Measurements from ENCODE around the gene CDH12. TPM values are rescaled to one million over a fixed set of nuclear protein-coding genes. Genes with fewer than 3 reads are reported as not detected.

Gene CDH12
- total RNA-seq, 1 donor from 2014 or later: 0.38 TPM

- Histone ChIP-seq H3K4me3 (no peak overlapping the region), H3K36me3 (no peaks in the 10 kb centered on the region), H3K27me3 (ENCODE audit: low read depth) (no peaks in the 10 kb centered on the region), H3K4me1 (no peaks in the 10 kb centered on the region), H3K9me3 (no peaks in the 10 kb centered on the region), H3K27ac (no peak overlapping the region)
- no peak for ATAC-seq
- TF ChIP-seq CTCF (IDR thresholded peaks at IDR 0.05): no peak
- DNase-seq: no peak
- intact Hi-C loops (cut with DNase I): no loop called here
Measured at GRCh38 chr5:21784487-21784886, 1068.7 kb downstream of the CDH12 start.

GRCh38 chr5:21783074-21783679 lies 1070.0 kb downstream of the CDH12 start:
- no peak for DNase-seq
- H3K4me1 ChIP-seq: no peaks in the 10 kb centered on the region
- H3K4me3 ChIP-seq: no peak overlapping the region
- H3K27me3 ChIP-seq (ENCODE audit: low read depth): no peaks in the 10 kb centered on the region
- no peak overlapping the region for H3K27ac ChIP-seq
- no peak for ATAC-seq
- intact Hi-C loops (cut with DNase I): no loop called here
- TF ChIP-seq CTCF (IDR thresholded peaks at IDR 0.05): no peak
- no peaks in the 10 kb centered on the region for H3K36me3 ChIP-seq
- no peaks in the 10 kb centered on the region for H3K9me3 ChIP-seq

GRCh38 chr5:21776466-21776865 lies 1076.7 kb downstream of the CDH12 start:
- intact Hi-C loops (cut with DNase I): no loop called here
- no peak for TF ChIP-seq CTCF (IDR thresholded peaks at IDR 0.05)
- no peak for ATAC-seq
- no peaks in the 10 kb centered on the region for H3K27me3 ChIP-seq (ENCODE audit: low read depth)
- H3K27ac ChIP-seq: no peak overlapping the region
- H3K4me3 ChIP-seq: no peak overlapping the region
- no peaks in the 10 kb centered on the region for H3K9me3 ChIP-seq
- no peaks in the 10 kb centered on the region for H3K4me1 ChIP-seq
- no peak for DNase-seq
- no peaks in the 10 kb centered on the region for H3K36me3 ChIP-seq

- H3K4me3 ChIP-seq: no peak overlapping the region
- ATAC-seq: no peak
- no peaks in the 10 kb centered on the region for H3K36me3 ChIP-seq
- H3K27ac ChIP-seq: no peak overlapping the region
- no peak for TF ChIP-seq CTCF (IDR thresholded peaks at IDR 0.05)
- H3K9me3 ChIP-seq: no peaks in the 10 kb centered on the region
- H3K27me3 ChIP-seq (ENCODE audit: low read depth): no peaks in the 10 kb centered on the region
- H3K4me1 ChIP-seq: no peaks in the 10 kb centered on the region
- DNase-seq: no peak
- intact Hi-C loops (cut with DNase I): no loop called here
Measured at GRCh38 chr5:21774801-21775200, 1078.3 kb downstream of the CDH12 start.

GRCh38 chr5:21774281-21774680 lies 1078.9 kb downstream of the CDH12 start:
- Histone ChIP-seq H3K9me3 (no peaks in the 10 kb centered on the region), H3K27ac (no peak overlapping the region), H3K4me1 (no peaks in the 10 kb centered on the region), H3K4me3 (no peak overlapping the region), H3K27me3 (ENCODE audit: low read depth) (no peaks in the 10 kb centered on the region), H3K36me3 (no peaks in the 10 kb centered on the region)
- intact Hi-C loops (cut with DNase I): no loop called here
- TF ChIP-seq CTCF (IDR thresholded peaks at IDR 0.05): no peak
- DNase-seq: no peak
- no peak for ATAC-seq
